Superior temporal gyrus (tissue), 1 donor: ENCODE measurements around the gene JHY.
A peak's percentile ranks its signal among the peaks of the same experiment; 100 is the strongest.
"Not testable (repeated sequence)": the region's sequence is repeated elsewhere in the genome, so short reads cannot be mapped to it uniquely, and the experiment has no call there.

Source experiments
- DNase-seq: peaks from one replicate; pipeline ENCODE4 v3.0.0-alpha.2; 2016; ENCODE audit errors: extremely low spot score

Gene JHY

DNA sequence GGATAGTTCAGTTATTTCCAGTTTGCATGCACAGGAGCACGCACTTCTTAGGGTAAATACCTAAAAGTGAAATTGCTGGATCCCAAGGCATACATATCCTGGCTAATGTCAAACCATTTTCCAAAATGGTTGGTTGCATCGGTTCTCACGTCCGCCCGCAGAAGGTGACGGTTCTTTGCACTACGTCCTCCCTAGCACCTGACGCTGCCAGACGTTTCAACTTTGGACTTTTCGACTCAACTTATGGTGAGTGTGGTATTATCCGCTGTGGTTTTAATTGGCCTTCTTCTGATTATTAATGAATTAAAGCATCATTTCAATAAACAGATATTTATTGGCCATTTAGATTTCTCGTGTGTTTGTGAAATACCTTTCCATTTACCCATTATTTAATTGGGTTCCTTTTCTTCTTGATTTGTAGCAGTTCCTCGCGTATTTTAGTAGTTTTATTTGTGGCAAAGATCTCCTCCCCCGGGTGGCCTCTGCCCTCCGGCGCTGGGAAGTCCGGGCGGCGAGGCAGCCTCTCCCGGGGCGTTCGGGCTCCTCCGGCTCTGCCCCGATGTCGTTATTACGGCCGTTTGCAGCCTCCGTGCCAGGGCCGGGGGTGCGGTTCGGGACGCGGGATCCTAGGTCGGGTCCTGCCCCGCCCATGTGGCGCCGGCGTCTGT lies at the start of gene JHY:
Gene JHY, plus strand, starts transcription at position 571 of the 668 bp plus-strand sequence. CDS start 3,091 bp downstream, outside the sequence.
- DNase-seq, result no peak

DNA sequence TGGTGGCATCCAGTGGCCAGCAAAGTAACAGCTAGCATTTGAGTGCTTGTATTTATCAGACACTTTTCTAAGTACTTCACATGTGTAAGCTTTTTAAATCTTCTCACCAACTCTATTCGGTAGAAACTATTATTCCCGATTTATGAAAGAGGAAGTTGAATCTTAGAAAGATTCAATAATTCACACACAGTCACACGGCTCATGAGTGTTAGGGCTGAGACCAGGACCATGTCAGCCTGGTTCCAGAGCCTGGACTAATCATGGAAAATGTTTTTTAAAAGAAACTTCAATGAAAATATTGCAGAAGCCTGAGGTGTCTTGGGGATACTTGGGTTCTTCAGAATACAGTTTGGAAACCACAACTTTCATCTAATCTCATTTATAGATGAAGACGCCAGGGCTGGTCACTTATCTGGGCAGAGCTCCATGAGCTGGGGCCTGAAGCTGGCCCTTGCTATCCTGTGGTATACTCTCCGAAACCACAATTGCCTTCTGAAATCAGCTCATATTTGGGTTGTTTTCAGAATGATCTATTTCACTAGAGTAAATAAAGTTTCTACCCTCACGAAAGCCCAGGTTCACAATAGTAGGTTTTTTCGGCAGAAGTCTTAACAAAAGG lies 48.6 kb upstream of the JHY start:
- DNase-seq, result no peak

DNA sequence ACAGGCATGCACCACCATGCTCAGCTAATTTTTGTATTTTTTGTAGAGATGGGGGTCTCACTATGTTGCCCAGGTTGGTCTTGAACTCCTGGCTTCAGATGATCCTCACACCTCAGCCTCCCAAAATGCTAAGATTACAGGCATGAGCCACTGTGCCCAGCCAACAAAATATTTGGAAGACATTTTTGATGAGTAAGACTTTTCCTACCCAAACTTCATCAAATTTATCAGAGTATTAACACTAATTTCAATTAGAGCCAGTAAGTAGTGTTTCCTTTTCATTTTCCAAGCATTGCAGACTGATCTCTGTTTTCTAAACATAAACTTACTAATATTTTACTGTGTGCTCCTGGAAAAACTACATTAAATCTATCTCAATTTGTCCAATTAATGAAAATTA lies 45.6 kb upstream of the JHY start:
- no peak for DNase-seq

DNA sequence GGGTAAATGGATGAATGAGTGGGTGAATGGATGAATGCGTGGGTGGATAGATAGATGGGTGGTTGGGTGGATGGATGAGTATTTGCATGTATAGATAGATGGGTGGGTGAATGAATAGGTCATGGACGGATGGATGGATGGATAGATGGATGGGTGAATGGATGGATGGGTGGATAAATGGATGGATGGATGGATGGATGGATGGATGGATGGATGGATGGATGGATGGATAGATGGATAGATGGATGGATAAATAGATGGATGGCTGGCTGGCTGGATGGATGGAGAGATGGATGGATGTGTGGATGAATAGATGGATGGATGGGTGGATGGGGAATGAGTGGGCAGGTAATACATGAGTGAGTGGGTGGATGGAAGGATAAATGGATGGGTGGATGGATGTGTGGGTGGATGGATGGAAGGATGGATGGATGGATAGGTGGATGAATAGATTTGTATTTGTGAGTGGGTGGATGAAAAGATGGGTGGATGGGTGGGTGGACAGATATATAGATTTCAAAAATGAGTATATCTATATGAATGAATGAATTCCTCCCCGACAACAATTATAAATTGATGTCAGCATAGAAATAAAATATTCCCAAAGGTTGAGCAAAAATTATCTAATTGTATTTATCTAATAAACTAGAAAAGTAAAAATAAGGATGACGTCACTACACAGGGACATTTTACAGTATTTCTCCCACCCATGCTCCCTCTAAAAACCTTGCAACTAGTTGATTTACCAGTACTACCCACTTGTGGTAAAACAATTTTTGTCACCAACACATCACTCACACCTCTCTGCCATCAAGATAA lies 44.8 kb upstream of the JHY start:
- DNase-seq, result no peak

DNA sequence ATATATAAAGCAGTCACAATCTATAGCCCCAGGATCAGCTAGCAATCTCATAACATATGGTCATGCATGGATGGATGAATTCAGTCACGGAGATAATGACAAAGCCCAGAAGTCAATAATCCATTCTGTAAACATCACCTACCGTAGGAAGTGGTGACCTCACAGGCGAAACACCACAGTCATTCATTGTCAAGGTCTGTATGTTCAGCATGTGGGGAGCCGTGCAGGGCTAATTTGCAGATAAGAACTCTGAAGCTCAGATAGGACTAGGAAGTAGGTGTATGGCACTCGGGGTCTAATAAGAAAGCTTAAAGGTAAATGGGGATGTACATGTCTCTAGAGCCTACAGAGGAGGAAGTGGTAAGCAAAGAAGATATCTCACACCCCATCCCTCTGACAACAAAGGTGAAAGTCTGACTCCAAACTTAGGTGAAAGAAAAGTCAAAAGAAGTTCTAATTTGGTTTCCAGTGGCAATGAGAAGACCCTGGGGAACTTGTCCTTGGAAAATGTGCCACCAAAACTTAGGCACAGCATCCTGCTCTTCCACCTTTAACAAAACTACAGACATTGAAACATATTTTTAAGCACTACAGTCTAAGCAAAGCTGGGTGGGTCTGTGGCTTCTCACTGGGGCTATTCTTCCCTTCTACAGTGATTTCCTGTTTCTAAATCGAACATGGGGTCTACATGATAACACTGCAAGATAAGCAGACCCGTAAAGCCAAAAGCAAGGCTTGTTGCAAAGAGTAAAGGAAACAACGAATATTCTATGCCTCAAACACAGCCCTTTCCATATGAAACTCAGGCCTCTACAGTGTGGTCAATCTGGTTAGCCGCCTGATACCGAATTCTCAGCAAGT lies 39.0 kb upstream of the JHY start:
- no peak for DNase-seq

DNA sequence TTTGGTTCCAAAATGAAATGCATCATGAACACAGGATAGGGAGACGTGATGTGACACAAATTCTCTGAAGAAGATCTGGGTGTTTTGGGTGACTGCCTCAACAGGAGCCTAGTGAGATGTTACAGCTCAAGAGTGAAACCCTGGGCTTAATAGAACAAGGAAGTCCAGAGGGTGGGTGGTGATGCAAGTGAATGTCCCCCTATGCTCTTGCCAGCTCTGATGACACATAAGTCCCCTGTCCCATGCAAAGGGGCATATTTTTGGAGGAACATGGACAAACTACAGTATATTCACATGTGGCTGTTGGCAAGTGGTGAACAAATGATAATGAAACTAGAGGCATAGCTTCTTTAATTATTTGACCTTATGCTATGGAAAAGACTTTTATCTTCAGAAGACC lies 35.1 kb upstream of the JHY start:
- no peak for DNase-seq

DNA sequence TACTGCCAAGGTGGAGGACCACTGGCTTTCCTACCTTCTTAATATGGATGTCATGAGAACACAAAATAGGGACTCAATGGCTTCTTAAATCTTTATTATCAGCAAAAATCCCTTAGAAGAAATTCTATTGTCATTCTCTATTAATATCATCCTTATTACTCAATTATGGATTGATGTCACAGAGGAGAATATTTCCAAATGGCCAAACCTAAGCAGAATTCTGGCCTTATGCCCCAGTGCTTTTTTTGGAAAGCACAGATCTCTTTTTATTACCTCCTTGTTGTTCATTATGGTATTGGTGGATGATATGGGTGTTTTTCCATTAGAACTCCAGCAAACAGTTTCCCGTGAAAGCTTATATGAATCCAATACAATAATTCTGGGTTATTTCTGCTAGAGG lies 34.4 kb upstream of the JHY start:
- DNase-seq, result no peak

DNA sequence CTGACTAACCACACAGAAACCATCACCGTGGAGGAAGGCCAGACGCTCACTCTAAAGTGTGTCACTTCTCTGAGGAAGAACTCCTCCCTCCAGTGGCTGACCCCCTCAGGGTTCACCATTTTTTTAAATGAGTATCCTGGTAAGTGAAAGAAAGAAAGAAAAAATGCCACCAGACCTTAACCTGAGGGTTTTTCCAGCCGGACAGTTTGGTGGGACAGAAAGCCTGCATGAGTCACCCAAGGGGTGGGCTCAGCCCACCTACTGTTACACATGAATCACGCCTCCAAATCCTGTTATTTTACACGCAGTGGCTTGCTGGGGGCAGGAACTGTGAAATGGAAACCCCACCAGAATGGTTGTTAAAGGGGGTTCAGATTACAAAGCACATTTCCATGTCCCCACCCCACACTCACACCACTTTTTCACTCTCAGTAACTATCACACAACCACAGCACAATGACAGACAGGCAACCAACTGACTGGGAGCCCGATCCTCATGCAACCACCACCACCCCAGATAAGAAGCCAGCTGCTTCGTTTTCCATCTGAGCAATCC lies 32.4 kb upstream of the JHY start:
- DNase-seq, result no peak

DNA sequence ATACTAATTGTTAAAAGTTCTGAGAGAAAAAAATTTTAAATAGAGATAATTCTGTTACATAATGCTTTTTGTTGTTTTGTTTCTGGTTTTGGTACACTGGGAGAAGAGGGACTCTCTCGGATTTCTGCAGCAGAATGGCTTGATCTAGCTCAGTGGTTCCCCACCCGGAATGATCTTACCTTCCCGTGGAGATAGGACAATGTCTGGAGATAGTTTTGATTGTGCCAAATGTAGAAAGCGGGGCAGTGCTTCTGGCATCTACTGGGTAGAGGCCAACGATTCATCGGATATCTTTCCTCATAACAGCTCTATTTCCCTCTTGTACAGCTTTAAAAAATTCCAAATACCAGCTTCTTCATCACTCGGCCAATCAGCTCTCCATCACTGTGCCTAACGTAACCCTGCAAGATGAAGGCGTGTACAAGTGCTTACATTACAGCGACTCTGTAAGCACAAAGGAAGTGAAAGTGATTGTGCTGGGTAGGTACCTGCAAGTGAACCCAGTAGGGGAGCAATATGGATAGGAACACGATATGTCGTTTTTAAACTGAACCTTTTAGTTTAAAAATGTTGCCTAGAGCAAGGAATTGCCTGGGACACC lies 31.1 kb upstream of the JHY start:
- DNase-seq, result peak; percentile 25

DNA sequence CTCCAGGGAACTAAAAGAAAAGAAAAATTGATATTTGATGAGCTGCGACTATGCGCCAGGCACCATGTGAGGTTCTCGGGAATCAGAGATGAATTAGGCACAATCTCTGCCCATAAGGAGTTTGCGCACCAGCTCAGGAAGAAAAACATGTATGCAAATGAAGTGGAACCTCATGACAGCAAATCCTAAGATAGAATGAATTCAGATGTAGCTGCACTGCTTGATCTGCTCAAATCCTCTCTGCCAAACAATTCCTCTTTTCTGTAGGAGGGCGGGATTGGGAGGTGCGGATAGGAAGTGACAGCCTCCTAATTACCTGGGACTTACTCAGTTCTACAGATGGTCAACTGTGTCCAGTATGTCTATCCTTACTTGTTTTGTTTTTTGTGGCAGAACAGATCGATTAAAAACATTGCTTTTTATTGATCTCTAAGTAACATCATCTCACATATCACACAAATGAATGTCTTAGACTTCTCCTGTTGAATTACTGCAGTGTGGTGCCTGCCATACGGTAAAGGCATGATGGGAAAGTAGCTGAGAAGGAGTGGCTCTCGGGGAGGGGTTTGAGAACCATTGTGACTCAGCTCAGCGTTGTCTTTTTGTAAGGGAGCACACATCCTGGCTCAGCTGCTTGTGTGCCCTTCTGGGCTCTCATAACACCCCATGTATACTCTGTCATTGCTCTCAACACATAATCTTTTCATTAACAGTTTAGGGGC lies 30.3 kb upstream of the JHY start:
- DNase-seq, result peak; percentile 48

DNA sequence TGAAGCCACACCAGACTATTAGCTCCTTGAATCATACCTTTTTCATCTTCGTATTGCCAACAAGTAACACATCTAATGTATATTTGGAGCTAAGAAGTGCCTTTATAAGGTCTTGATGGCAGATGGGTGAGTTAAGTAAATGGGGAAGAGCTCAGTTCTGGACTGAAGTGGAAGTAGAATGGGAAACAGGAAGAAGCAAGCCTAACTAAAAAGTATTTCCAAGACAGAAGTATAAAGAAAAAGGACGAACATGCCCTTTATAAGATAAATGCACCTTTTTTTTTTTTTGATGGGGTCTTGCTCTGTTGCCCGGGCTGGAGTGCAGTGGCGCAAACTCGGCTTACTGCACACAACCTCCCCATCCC lies 29.8 kb upstream of the JHY start:
- DNase-seq, result no peak

DNA sequence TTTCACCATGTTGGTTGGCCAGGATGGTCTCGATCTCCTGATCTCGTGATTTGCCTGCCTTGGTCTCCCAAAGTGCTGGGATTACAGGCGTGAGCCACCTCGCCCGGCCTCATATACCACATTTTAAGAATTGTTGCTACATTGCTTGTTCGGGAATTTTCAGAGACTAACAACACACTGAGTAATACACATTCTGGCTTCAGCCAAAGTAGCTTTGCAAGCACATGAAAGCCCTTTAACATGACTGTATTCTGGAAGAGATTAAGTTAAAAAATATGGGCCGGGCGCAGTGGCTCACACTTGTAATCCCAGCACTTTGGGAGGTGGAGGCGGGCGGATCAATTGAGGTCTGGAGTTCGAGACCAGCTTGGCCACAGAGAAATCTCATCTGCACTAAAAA lies 29.3 kb upstream of the JHY start:
- no peak for DNase-seq

DNA sequence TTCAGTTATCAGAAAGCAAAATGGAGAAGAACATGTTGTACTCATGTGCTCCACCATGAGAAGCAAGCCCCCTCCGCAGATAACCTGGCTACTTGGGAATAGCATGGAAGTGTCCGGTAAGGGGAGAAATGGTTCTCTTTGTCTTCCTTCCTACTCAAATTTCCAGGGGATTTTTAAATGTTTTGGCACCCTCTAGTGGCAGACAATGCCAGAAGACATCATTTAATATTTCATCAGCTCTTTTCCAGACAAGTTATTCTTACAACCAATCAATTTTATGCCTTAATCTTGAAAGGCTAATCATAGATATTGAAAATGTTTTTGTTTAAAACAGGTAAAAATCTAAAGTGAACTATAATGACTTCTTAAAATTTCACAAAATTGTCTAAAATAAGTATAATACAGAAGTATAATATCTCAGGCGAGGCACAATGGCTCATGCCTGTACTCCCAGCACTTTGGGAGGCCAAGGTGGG lies 28.6 kb upstream of the JHY start:
- peak; percentile 94 for DNase-seq

DNA sequence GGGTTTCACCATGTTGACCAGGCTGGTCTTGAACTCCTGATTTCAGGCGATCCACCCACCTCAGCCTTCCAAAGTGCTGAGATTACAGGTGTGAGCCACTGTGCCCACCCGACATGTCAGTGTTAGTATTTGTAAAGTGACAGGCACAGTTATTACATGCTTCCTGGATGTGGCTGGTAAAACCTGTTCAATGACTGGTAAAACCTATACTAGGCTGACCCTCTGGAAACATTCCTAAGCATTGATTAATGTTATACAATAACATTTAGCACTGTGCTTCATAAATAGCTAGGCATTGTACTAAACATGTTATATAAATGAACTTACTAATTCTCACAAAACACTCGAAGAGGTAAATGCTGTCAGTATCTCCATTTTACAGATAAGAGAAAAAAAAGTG lies 20.9 kb upstream of the JHY start:
- no peak for DNase-seq

DNA sequence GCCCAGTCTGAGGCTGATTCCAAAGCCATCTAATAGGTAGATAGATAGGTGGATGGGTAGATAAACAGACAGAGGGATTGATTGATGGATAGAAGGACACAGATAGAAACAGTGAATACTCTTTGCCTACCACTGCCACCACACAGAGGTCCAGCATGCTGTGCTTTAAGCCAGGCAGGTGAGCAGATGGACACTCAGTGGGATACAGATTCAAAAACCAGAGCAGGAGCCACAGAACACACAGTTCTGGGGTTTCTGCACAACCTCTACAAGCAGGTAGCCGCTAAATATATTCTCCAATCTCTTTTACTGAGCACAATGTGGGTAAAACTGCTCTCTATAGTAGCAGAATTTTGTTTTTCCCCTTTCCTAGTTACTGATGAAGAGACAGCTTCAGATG lies 20.5 kb upstream of the JHY start:
- DNase-seq, result no peak

DNA sequence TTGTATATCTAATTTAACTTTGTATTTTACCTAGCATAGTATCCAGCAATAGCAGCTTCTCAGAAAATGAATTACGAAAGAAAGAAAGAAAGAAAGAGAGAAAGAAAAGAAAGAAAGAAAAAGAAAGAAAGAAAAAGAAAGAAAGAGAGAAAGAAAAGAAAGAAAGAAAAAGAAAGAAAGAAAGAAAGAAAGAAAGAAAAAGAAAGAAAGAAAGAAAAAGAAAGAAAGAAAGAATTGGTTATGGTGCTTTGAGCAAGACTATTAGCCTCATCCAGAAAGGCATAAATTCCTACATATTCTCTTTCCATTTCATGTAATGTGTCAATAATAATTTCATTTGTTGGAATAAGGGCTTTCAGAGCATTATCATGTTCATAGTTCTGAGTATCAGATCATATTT lies 19.4 kb upstream of the JHY start:
- DNase-seq, result not testable (repeated sequence)

DNA sequence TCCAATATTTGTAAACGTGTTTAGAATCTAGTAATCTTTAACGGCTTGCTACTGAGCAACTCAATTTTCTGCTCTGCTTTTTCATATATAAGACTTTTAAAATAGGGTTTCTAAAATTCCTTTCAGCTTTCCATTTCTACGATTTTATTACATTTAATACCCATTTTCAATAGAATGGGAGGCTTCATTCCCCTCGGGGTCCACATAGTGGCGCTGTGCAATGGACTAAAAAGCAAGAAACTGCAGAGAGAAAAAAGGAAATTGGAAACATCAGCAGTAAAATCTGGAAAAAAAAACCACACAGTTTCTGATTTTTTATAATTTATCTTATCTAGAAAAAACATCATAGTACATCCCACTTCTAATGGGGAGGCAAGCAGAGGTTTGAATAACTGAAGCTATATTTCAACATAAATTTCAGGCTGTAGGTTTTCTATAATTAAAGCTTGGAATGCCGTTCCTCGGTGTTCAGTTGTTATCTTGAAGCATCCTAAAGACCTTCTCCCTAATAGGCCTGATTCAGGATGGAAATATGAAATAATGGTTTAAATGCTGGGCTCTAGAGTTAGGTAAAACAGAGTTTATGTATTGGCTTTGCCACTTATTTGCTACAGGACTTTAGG lies 18.7 kb upstream of the JHY start:
- DNase-seq, result peak; percentile 75

DNA sequence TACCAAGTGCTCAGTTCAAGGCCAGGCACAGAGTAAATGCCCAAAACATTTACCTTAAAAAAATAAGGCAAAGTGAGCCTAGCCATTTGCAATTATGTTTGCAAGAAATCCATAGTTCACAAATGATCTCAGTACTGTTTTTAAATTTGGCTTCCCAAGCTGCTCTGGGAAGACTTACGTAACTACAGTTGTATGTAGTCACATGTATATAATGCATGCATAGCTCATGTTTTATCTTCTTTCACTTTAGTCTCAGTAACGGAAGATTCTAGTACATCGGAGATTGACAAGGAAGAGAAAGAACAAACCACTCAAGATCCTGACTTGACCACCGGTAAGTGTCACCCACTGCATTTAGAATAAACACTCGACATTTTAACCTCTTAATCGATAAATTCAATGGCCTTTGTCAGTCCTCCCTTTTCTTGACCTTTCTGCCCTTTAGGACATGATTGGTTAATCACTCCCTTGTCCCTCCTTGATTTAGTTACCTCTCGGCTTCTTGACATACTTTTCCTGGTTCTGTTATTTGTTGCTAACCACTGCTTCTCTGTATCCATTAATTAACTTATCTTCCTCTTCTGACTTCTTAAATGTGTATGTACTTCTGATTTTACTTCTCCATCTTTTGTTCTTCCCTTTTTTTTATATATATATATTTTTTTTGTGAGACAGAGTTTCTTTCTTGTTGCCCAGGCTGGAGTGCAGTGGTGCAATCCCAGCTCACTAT lies 18.0 kb upstream of the JHY start:
- DNase-seq, result peak; percentile 36

DNA sequence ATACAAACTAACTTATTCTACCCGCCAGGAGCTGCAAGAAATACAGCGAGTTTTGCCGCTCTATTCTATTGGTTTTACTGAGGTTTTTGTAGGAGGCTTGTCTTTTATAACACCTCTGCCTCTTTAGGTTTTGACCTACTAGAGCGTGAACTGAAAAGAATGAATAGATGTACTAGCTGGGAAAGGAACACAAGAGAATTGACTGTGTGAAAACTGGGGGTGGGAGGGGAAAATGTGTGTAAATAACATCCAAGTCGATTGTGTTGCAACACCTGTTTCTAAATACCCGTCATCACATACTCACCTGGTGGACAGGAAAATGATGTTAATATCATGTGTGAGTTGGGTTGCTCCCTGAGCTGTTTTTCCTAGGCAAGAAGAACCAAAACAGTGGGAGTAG lies 12.9 kb upstream of the JHY start:
- no peak for DNase-seq
